Naive thymus-derived CD8-positive, alpha-beta T cell (primary cell): ENCODE measurements around the gene LOXHD1. TPM values are rescaled to one million over a fixed set of nuclear protein-coding genes. Genes with fewer than 3 reads are reported as not detected.

ENCODE experiments used
- ATAC-seq, 2 donors: fragments of 150-1000 bp; cut with Tn5 transposase in 1 of 2; sonication (Bioruptor Pico), chemical (Tn5 transposase) in 1 of 2; 1 replicate in 1 of 2; 2 replicates in 1 of 2; pipeline ENCODE4 v1.10.0; 2021; ENCODE audit warnings: mild to moderate bottlenecking in 2 of 2, moderate library complexity in 2 of 2
- POLR2A ChIA-PET: fragments of 350-600 bp; sonication (Branson Sonifier 250); formaldehyde crosslinking; loops from one replicate; lab custom pipeline; 2021; ENCODE audit warnings: antibody characterized with exemption; lab: Charles Lee
- DNase-seq, 10 donors: peaks; one replicate each; pipeline versions ENCODE4 v3.0.0 to v3.0.0-alpha.2; 2020 to 2022
- H3K27ac Mint-ChIP-seq, 10 donors: one replicate each; pipeline ENCODE4 v1.8.0; 2020 to 2022; ENCODE audit warnings: mild to moderate bottlenecking in 10 of 10, mixed read lengths in 10 of 10, moderate library complexity in 4 of 10, inconsistent platforms in 1 of 10
- H3K27me3 Mint-ChIP-seq, 5 donors: one replicate each; pipeline ENCODE4 v1.8.0; 2021 to 2022; ENCODE audit warnings: mixed read lengths in 5 of 5
- H3K36me3 Mint-ChIP-seq, 3 donors: one replicate each; pipeline ENCODE4 v1.8.0; 2020 to 2022; ENCODE audit warnings: mixed read lengths in 3 of 3, mild to moderate bottlenecking in 2 of 3, inconsistent platforms in 1 of 3
- H3K4me1 Mint-ChIP-seq, 4 donors: one replicate each; pipeline ENCODE4 v1.8.0; 2021 to 2022; ENCODE audit warnings: mixed read lengths in 4 of 4
- H3K4me3 Mint-ChIP-seq, 10 donors: one replicate each; pipeline ENCODE4 v1.8.0; 2020 to 2022; ENCODE audit warnings: mild to moderate bottlenecking in 10 of 10, mixed read lengths in 10 of 10, moderate library complexity in 6 of 10, inconsistent platforms in 1 of 10
- H3K9me3 Mint-ChIP-seq, 9 donors: one replicate each; pipeline ENCODE4 v1.8.0; 2020 to 2022; ENCODE audit warnings: mixed read lengths in 9 of 9, mild to moderate bottlenecking in 3 of 9, inconsistent platforms in 1 of 9, moderate library complexity in 1 of 9
- polyA plus RNA-seq, 3 donors: library from polyadenylated mRNA; unstranded; fragments of 300-500 nt; fragmentation: Illumina TruSeq; gene quantifications; one replicate each; pipeline ENCODE4 v1.2.3, GENCODE V29; 2021
- total RNA-seq, 8 experiments: library from RNA in 2 of 8; stranded (reverse) in 2 of 8; gene quantifications; one replicate each; pipeline ENCODE4 v1.2.3 and lab custom pipeline; 2021 to 2026

The LOXHD1 gene
- total and polyA plus RNA-seq, 5 experiments from 2014 or later: 0.08 to 0.39 TPM; not detected in 3

GRCh38 chr18:46660957-46661749 is 4.1 kb upstream of the LOXHD1 start:
- Mint-ChIP-seq H3K9me3 (no peaks in the 10 kb centered on the region), H3K27ac (peak overlapping the region in 2 of 10 donors; percentile 10 to 17), H3K27me3 (peaks cover 2 to 9% (median 4%) of the 10 kb centered on the region in 5 donors), H3K4me1 (peaks cover 0 to 3% (median 0%) of the 10 kb centered on the region in 4 donors), H3K36me3 (no peaks in the 10 kb centered on the region), H3K4me3 (no peak overlapping the region)
- ATAC-seq (no peak), DNase-seq (no peak)
- POLR2A ChIA-PET: no interaction called here

GRCh38 chr18:46659484-46659883 is 2.5 kb upstream of the LOXHD1 start:
- H3K36me3 Mint-ChIP-seq: no peaks in the 10 kb centered on the region
- DNase-seq: no peak
- no peak overlapping the region for H3K4me3 Mint-ChIP-seq
- H3K27ac Mint-ChIP-seq: no peak overlapping the region
- POLR2A ChIA-PET: no interaction called here
- peaks cover 0 to 3% (median 0%) of the 10 kb centered on the region in 4 donors for H3K4me1 Mint-ChIP-seq
- ATAC-seq: no peak
- peaks cover 0 to 9% (median 2%) of the 10 kb centered on the region in 5 donors for H3K27me3 Mint-ChIP-seq
- no peaks in the 10 kb centered on the region for H3K9me3 Mint-ChIP-seq

- no peaks in the 10 kb centered on the region for H3K36me3 Mint-ChIP-seq
- POLR2A ChIA-PET: interaction anchor here (2.3 kb wide), 1 partner anchor 483 kb away, joined by 11 read pairs; a partner anchor contains a TSS
- H3K27ac Mint-ChIP-seq: no peak overlapping the region
- H3K9me3 Mint-ChIP-seq: no peaks in the 10 kb centered on the region
- H3K27me3 Mint-ChIP-seq: peaks cover 0 to 2% (median 0%) of the 10 kb centered on the region in 5 donors
- H3K4me1 Mint-ChIP-seq: peaks cover 0 to 3% (median 0%) of the 10 kb centered on the region in 4 donors
- DNase-seq (no peak), ATAC-seq (no peak)
- H3K4me3 Mint-ChIP-seq: no peak overlapping the region
Measured at GRCh38 chr18:46656326-46657114, 500 bp downstream of the LOXHD1 start.

- no peaks in the 10 kb centered on the region for H3K36me3 Mint-ChIP-seq
- no peak overlapping the region for H3K27ac Mint-ChIP-seq
- no peak for DNase-seq
- ATAC-seq: no peak
- no peak overlapping the region for H3K4me3 Mint-ChIP-seq
- no peaks in the 10 kb centered on the region for H3K9me3 Mint-ChIP-seq
- H3K27me3 Mint-ChIP-seq: no peaks in the 10 kb centered on the region
- POLR2A ChIA-PET: no interaction called here
- H3K4me1 Mint-ChIP-seq: peaks cover 0 to 1% (median 0%) of the 10 kb centered on the region in 4 donors
Measured at GRCh38 chr18:46652372-46652771, 4.6 kb downstream of the LOXHD1 start.

- DNase-seq (no peak), ATAC-seq (no peak)
- H3K36me3 Mint-ChIP-seq: no peaks in the 10 kb centered on the region
- H3K27ac Mint-ChIP-seq: no peak overlapping the region
- POLR2A ChIA-PET: no interaction called here
- H3K4me1 Mint-ChIP-seq: peaks cover 0 to 1% (median 0%) of the 10 kb centered on the region in 4 donors
- H3K4me3 Mint-ChIP-seq: no peak overlapping the region
- no peaks in the 10 kb centered on the region for H3K9me3 Mint-ChIP-seq
- no peaks in the 10 kb centered on the region for H3K27me3 Mint-ChIP-seq
Measured at GRCh38 chr18:46650681-46651080, 6.3 kb downstream of the LOXHD1 start.

GRCh38 chr18:46649071-46649862 is 7.8 kb downstream of the LOXHD1 start:
- Mint-ChIP-seq H3K4me3 (no peak overlapping the region), H3K36me3 (no peaks in the 10 kb centered on the region), H3K9me3 (no peaks in the 10 kb centered on the region), H3K27ac (no peak overlapping the region), H3K27me3 (no peaks in the 10 kb centered on the region), H3K4me1 (peaks cover 0 to 1% (median 0%) of the 10 kb centered on the region in 4 donors)
- POLR2A ChIA-PET: no interaction called here
- ATAC-seq: no peak
- DNase-seq: no peak

- Mint-ChIP-seq H3K36me3 (no peaks in the 10 kb centered on the region), H3K9me3 (no peaks in the 10 kb centered on the region), H3K27me3 (no peaks in the 10 kb centered on the region), H3K4me1 (peaks cover 0 to 1% (median 0%) of the 10 kb centered on the region in 4 donors), H3K4me3 (no peak overlapping the region), H3K27ac (peak overlapping the region in 1 of 10 donors; percentile 42)
- no peak for DNase-seq
- POLR2A ChIA-PET: no interaction called here
- no peak for ATAC-seq
Measured at GRCh38 chr18:46646468-46646867, 10.6 kb downstream of the LOXHD1 start.

GRCh38 chr18:46642561-46642960 is 14.5 kb downstream of the LOXHD1 start:
- H3K4me1 Mint-ChIP-seq: no peaks in the 10 kb centered on the region
- POLR2A ChIA-PET: no interaction called here
- DNase-seq: no peak
- H3K4me3 Mint-ChIP-seq: no peak overlapping the region
- no peak for ATAC-seq
- peak overlapping the region in 1 of 10 donors; percentile 55 for H3K27ac Mint-ChIP-seq
- H3K27me3 Mint-ChIP-seq: peaks cover 0 to 1% (median 0%) of the 10 kb centered on the region in 5 donors
- H3K9me3 Mint-ChIP-seq: peaks cover 0 to 2% (median 0%) of the 10 kb centered on the region in 9 donors
- H3K36me3 Mint-ChIP-seq: no peaks in the 10 kb centered on the region

GRCh38 chr18:46641917-46642316 is 15.1 kb downstream of the LOXHD1 start:
- peaks cover 0 to 1% (median 0%) of the 10 kb centered on the region in 5 donors for H3K27me3 Mint-ChIP-seq
- no peak overlapping the region for H3K27ac Mint-ChIP-seq
- H3K36me3 Mint-ChIP-seq: peaks cover 0 to 1% (median 0%) of the 10 kb centered on the region in 3 donors
- POLR2A ChIA-PET: no interaction called here
- peaks cover 0 to 4% (median 0%) of the 10 kb centered on the region in 9 donors for H3K9me3 Mint-ChIP-seq
- DNase-seq (no peak), ATAC-seq (no peak)
- no peaks in the 10 kb centered on the region for H3K4me1 Mint-ChIP-seq
- H3K4me3 Mint-ChIP-seq: no peak overlapping the region

GRCh38 chr18:46639386-46639785 is 17.6 kb downstream of the LOXHD1 start:
- DNase-seq (no peak), ATAC-seq (no peak)
- POLR2A ChIA-PET: interaction anchor here (1.1 kb wide), 1 partner anchor 16 kb away, joined by 3 read pairs; no protein-coding TSS in a partner anchor
- Mint-ChIP-seq H3K27ac (peak overlapping the region in 1 of 10 donors; percentile 48), H3K4me1 (peaks cover 0 to 3% (median 0%) of the 10 kb centered on the region in 4 donors), H3K4me3 (no peak overlapping the region), H3K36me3 (peaks cover 0 to 1% (median 0%) of the 10 kb centered on the region in 3 donors), H3K27me3 (peaks cover 0 to 1% (median 0%) of the 10 kb centered on the region in 5 donors), H3K9me3 (peaks cover 0 to 4% (median 0%) of the 10 kb centered on the region in 9 donors)

GRCh38 chr18:46636040-46636630 is 20.9 kb downstream of the LOXHD1 start:
- Mint-ChIP-seq H3K27ac (no peak overlapping the region), H3K9me3 (peaks cover 0 to 9% (median 3%) of the 10 kb centered on the region in 9 donors), H3K27me3 (peaks cover 0 to 2% (median 0%) of the 10 kb centered on the region in 5 donors), H3K4me1 (peaks cover 0 to 3% (median 0%) of the 10 kb centered on the region in 4 donors), H3K36me3 (peaks cover 0 to 16% (median 4%) of the 10 kb centered on the region in 3 donors), H3K4me3 (no peak overlapping the region)
- no peak for DNase-seq
- POLR2A ChIA-PET: no interaction called here
- no peak for ATAC-seq
